Endothelial cell of umbilical vein (primary cell): Measurements from ENCODE around the gene CPTP. TPM values are rescaled to one million over a fixed set of nuclear protein-coding genes. Genes with fewer than 3 reads are reported as not detected.

Experiments used
- BruUV-seq: library from RNA; stranded (reverse); fragments of 400-500 nt; replicated peaks from 2 replicates; lab custom pipeline; 2021; lab: Mats Ljungman, UMichigan
- CTCF ChIA-PET: fragments of 300-600, 350-600 bp; sonication (Branson Sonifier 250); formaldehyde crosslinking; loops from one replicate; lab custom pipeline; 2021; ENCODE audit warnings: antibody characterized with exemption, inconsistent platforms; lab: Charles Lee
- POLR2A ChIA-PET: fragments of 300-600, 350-600 bp; sonication (Branson Sonifier 250); formaldehyde crosslinking; loops from one replicate; lab custom pipeline; 2021; ENCODE audit warnings: antibody characterized with exemption, inconsistent platforms; lab: Charles Lee
- DNase-seq: peaks from one replicate; pipeline ENCODE4 v3.0.0-alpha.2; 2011; ENCODE audit warnings: low read depth, low spot score
- FAIRE-seq: peaks from 2 replicates; lab custom pipeline; 2011; peaks lifted over from hg19 to GRCh38; lab: Jason Lieb, UNC
- H2AFZ ChIP-seq: 2 replicates; pipeline ENCODE4 v1.6.0; 2012; ENCODE audit warnings: low read depth, low read length, control low read depth, inconsistent platforms
- H3K27ac ChIP-seq: 2 replicates; pipeline ENCODE4 v1.5.1; 2011; ENCODE audit warnings: low read depth, mild to moderate bottlenecking, control low read depth, low read length, moderate library complexity; ENCODE audit not compliant: insufficient read depth
- H3K27me3 ChIP-seq, 2 experiments: 2 replicates each; pipeline versions ENCODE4 v1.6.0 to v1.6.1; 2011; ENCODE audit warnings: low read length in 2 of 2, mixed read lengths in 1 of 2; ENCODE audit not compliant: control insufficient read depth in 2 of 2, insufficient read depth in 2 of 2
- H3K36me3 ChIP-seq, 2 experiments: 2 replicates in 1 of 2; 3 replicates in 1 of 2; pipeline ENCODE4 v1.5.1; 2011; ENCODE audit warnings: low read length in 2 of 2, mild to moderate bottlenecking in 1 of 2, moderate library complexity in 1 of 2; ENCODE audit not compliant: control insufficient read depth in 2 of 2, insufficient read depth in 2 of 2; ENCODE audit errors: extremely low read depth in 1 of 2
- H3K4me1 ChIP-seq: 3 replicates; pipeline ENCODE4 v1.5.1; 2011; ENCODE audit warnings: mild to moderate bottlenecking, low read length; ENCODE audit not compliant: control insufficient read depth, insufficient read depth; ENCODE audit errors: extremely low read depth
- H3K4me2 ChIP-seq: 2 replicates; pipeline ENCODE4 v1.6.1; 2011; ENCODE audit warnings: low read length, control low read depth, mixed read lengths; ENCODE audit not compliant: insufficient read depth
- H3K4me3 ChIP-seq, 3 experiments: fragments of 200-600 bp in 1 of 3; sonication (generic), shearing (Covaris generic) in 1 of 3; replicated peaks in 1 of 3; 2 replicates each; pipeline ENCODE4 v1.5.1; 2011 to 2016; ENCODE audit warnings: control low read depth in 3 of 3, low read length in 3 of 3, mild to moderate bottlenecking in 2 of 3, inconsistent platforms in 1 of 3, low read depth in 1 of 3, moderate library complexity in 1 of 3; ENCODE audit not compliant: insufficient read depth in 1 of 3
- H3K79me2 ChIP-seq: 2 replicates; pipeline ENCODE4 v1.6.0; 2012; ENCODE audit warnings: low read length, inconsistent platforms; ENCODE audit not compliant: control insufficient read depth, insufficient read depth
- H3K9ac ChIP-seq: replicated peaks from 2 replicates; pipeline ENCODE3; 2011; ENCODE audit warnings: low read length, control low read depth; ENCODE audit not compliant: insufficient read depth; ENCODE audit errors: extremely low read depth
- H3K9me1 ChIP-seq: replicated peaks from 3 replicates; pipeline ENCODE4 v1.6.0; 2011; ENCODE audit warnings: mild to moderate bottlenecking, low read length; ENCODE audit not compliant: control insufficient read depth, insufficient read depth; ENCODE audit errors: extremely low read depth
- H3K9me3 ChIP-seq: replicated peaks from 2 replicates; pipeline ENCODE4 v1.5.1; 2012; ENCODE audit warnings: low read length, inconsistent platforms; ENCODE audit not compliant: control insufficient read depth, insufficient read depth
- H4K20me1 ChIP-seq: replicated peaks from 2 replicates; pipeline ENCODE3; 2011; ENCODE audit warnings: mild to moderate bottlenecking, low read length; ENCODE audit not compliant: control insufficient read depth, insufficient read depth; ENCODE audit errors: extremely low read depth
- EZH2 ChIP-seq: IDR thresholded peaks from 2 replicates; pipeline ENCODE4 v1.6.1; 2012; ENCODE audit warnings: borderline replicate concordance, low read depth, mild to moderate bottlenecking, moderate library complexity, low read length, inconsistent platforms; ENCODE audit not compliant: severe bottlenecking
- FOS ChIP-seq: IDR thresholded peaks from 2 replicates; pipeline ENCODE4 v1.6.1; 2011; ENCODE audit warnings: mild to moderate bottlenecking, low read length, moderate library complexity, borderline replicate concordance; ENCODE audit not compliant: insufficient read depth
- GATA2 ChIP-seq: IDR thresholded peaks from 2 replicates; pipeline ENCODE4 v1.7.0; 2011; ENCODE audit warnings: low read depth, mild to moderate bottlenecking, moderate library complexity, mixed read lengths, low read length; ENCODE audit not compliant: insufficient read length, insufficient read depth
- JUN ChIP-seq: IDR thresholded peaks from 2 replicates; pipeline ENCODE4 v1.6.1; 2011; ENCODE audit warnings: borderline replicate concordance, low read depth; ENCODE audit not compliant: insufficient read length, insufficient read depth
- MYC ChIP-seq: IDR thresholded peaks from one replicate; pipeline ENCODE4 v1.6.1; 2011; ENCODE audit warnings: mild to moderate bottlenecking, low read depth, low read length
- POLR2A ChIP-seq: IDR thresholded peaks from 2 replicates; pipeline ENCODE4 v1.6.1; 2012; ENCODE audit warnings: low read depth, mild to moderate bottlenecking, control low read depth, low read length
- POLR2AphosphoS5 ChIP-seq: IDR thresholded peaks from 2 replicates; pipeline ENCODE4 v1.6.1; 2012; ENCODE audit warnings: low read depth, mild to moderate bottlenecking, control low read depth, low read length, moderate library complexity; ENCODE audit not compliant: insufficient read depth
- dilution Hi-C: fragments of 300-500 bp; cut with MboI; formaldehyde crosslinking; loops from one replicate; pipeline ENCODE4 v1.15.0; 2019; ENCODE audit warnings: low sequenced_read_pairs; ENCODE audit not compliant: extremely low pct_ligation_motif_present
- intact Hi-C: fragments of 100-400 bp; cut with micrococcal nuclease; formaldehyde crosslinking; loops from one replicate; pipeline ENCODE4 v1.10.0; 2022
- polyA plus RNA-seq, 4 experiments: library from polyadenylated mRNA; depleted of rRNA in 3 of 4; stranded (reverse) in 3 of 4; unstranded in 1 of 4; fragments of >200 nt; gene quantifications; 2 replicates each; pipeline versions ENCODE4 v1.2.1 to v1.2.3, GENCODE V29; 2011 to 2012; ENCODE audit warnings: missing spikeins in 1 of 4
- total RNA-seq: library from RNA; stranded (reverse); gene quantifications from 2 replicates; pipeline ENCODE4 v1.2.3, GENCODE V29; 2021
- TF ChIP-seq, protein P1 (sequence below): IDR thresholded peaks from 2 replicates; pipeline ENCODE4 v1.6.1; 2011; ENCODE audit not compliant: insufficient read depth, insufficient read length
- TF ChIP-seq, protein P2 (sequence below), 2 donors: IDR thresholded peaks; 1 replicate in 1 of 2; 2 replicates in 1 of 2; pipeline ENCODE4 v1.5.1; 2011; ENCODE audit warnings: low read length in 2 of 2, mild to moderate bottlenecking in 2 of 2, moderate library complexity in 2 of 2, control low read depth in 1 of 2, inconsistent platforms in 1 of 2, low read depth in 1 of 2; ENCODE audit not compliant: insufficient read depth in 1 of 2; ENCODE audit errors: extremely low read depth in 1 of 2

Gene CPTP
- total and polyA plus RNA-seq, 2 donors (not counting 3 experiments of a cell fraction or from before 2014, with no cell fraction given), result 20.9 to 29.5 TPM

DNA sequence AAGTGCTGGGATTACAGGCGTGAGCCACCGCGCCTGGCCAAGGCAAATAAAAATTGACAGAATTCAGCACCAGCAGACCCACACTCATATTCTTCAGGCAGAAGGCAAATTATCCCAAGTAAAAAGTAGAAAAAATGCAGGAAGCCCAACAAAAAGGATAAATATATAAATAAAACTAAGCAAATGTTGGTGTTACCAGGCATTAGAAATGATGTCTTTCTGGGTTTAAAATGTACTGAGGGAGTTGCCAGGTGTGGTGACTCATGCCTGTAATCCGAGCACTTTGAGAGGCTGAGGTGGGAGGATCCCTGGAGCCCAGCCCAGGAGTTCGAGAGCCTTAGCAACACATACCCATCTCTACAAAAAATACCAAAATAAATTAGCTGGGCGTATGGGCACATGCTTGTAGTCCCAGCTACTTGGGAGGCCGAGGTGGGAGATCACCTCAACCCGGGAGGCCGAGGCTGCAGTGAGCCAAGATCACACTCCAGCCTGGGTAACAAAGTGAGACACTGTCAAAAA lies 6.4 kb upstream of the CPTP start:
- dilution Hi-C loops, result no loop called here
- no peaks in the 10 kb centered on the region for H3K27me3 ChIP-seq
- intact Hi-C loops, result no loop called here
- no peak overlapping the region for H3K4me3 ChIP-seq
- H3K9me3 ChIP-seq, result no peaks in the 10 kb centered on the region
- CTCF ChIA-PET, result no interaction called here
- FAIRE-seq (peak; percentile 44), DNase-seq (peak; percentile 45)
- H2AFZ ChIP-seq, result no peak overlapping the region
- H3K9me1 ChIP-seq, result no peaks in the 10 kb centered on the region
- no peaks in the 10 kb centered on the region for H3K4me1 ChIP-seq
- H4K20me1 ChIP-seq, result peaks cover 5% of the 10 kb centered on the region
- no peak overlapping the region for H3K27ac ChIP-seq
- no peak overlapping the region for H3K9ac ChIP-seq
- no peak overlapping the region for H3K4me2 ChIP-seq
- POLR2A ChIA-PET, result no interaction called here
- TF ChIP-seq MYC (no peak), FOS (peak; percentile 32), JUN (no peak), EZH2 (no peak), GATA2 (no peak)
- BruUV-seq, result no TSS peak
- peaks cover 36% of the 10 kb centered on the region for H3K79me2 ChIP-seq
- H3K36me3 ChIP-seq, result peaks cover 0 to 25% of the 10 kb centered on the region in 2 experiments

DNA sequence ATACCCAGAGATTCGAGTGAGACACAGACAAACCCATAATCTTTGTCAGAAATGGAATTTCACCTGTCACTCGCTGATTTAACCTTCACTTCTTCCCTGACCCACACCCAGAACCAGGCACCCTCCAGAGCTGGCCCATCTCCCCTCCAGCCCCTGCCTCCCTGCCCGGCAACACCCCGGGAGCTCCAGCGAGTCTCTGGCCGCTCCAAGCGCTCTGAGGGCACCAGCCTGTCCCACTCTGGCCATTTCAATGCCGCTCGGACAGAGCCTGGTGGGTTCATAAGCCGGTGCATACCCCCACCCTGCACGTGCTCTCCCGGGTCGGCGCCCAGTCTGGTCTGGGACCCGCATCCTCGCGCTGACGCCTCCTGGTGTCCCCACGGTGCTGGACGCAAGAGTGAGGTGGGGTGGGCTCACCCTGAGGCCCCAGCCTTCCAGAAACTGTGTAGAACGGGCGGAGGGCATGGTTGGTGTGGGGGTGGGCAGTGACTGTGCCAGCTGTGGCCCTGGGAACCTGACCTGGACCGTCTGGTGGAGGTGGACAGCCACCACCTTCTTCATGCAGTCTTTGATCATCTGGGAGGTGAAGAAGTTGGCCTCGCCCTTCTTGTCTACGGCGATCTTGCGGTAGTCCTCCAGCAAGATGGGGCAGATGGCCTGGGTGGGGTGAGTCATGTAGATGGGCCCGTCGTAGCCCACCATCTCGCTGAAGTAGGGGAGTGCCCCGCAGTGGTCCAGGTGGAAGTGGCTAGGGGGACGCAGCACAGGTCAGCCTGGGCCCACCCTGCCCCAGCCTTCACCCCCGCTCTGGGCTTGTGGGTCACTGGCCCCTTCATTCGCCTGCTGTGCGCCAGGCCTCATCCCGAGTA lies 5.6 kb upstream of the CPTP start:
- Histone ChIP-seq H3K9ac (no peak overlapping the region), H3K27me3 (no peaks in the 10 kb centered on the region), H3K4me3 (no peak overlapping the region), H3K27ac (no peak overlapping the region), H3K36me3 (peaks cover 0 to 17% of the 10 kb centered on the region in 2 experiments), H4K20me1 (peaks cover 5% of the 10 kb centered on the region), H3K9me3 (no peaks in the 10 kb centered on the region), H2AFZ (no peak overlapping the region), H3K79me2 (peaks cover 41% of the 10 kb centered on the region), H3K4me2 (no peak overlapping the region), H3K9me1 (no peaks in the 10 kb centered on the region), H3K4me1 (peaks cover 3% of the 10 kb centered on the region)
- DNase-seq (no peak), FAIRE-seq (no peak)
- ChIA-PET POLR2A (no interaction called here), CTCF (no interaction called here)
- BruUV-seq, result no TSS peak
- TF ChIP-seq POLR2AphosphoS5, result no peak
- no peak for TF ChIP-seq GATA2
- no peak for TF ChIP-seq EZH2
- no peak for TF ChIP-seq FOS
- TF ChIP-seq, protein P1, sequence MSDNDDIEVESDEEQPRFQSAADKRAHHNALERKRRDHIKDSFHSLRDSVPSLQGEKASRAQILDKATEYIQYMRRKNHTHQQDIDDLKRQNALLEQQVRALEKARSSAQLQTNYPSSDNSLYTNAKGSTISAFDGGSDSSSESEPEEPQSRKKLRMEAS, result no peak
- no peak for TF ChIP-seq JUN
- TF ChIP-seq POLR2A, result no peak
- TF ChIP-seq, protein P2, sequence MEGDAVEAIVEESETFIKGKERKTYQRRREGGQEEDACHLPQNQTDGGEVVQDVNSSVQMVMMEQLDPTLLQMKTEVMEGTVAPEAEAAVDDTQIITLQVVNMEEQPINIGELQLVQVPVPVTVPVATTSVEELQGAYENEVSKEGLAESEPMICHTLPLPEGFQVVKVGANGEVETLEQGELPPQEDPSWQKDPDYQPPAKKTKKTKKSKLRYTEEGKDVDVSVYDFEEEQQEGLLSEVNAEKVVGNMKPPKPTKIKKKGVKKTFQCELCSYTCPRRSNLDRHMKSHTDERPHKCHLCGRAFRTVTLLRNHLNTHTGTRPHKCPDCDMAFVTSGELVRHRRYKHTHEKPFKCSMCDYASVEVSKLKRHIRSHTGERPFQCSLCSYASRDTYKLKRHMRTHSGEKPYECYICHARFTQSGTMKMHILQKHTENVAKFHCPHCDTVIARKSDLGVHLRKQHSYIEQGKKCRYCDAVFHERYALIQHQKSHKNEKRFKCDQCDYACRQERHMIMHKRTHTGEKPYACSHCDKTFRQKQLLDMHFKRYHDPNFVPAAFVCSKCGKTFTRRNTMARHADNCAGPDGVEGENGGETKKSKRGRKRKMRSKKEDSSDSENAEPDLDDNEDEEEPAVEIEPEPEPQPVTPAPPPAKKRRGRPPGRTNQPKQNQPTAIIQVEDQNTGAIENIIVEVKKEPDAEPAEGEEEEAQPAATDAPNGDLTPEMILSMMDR (IDR thresholded peaks at IDR 0.05; ENCODE audit: extremely low read depth in 1 of 2, insufficient read depth in 1 of 2, low read depth in 1 of 2, low read length in 2 of 2), result no peak
- TF ChIP-seq MYC, result no peak
- dilution Hi-C loops (no loop called here), intact Hi-C loops (no loop called here)
